IPS-15b (cell line): ENCODE measurements around the gene C2orf66.

Experiments used
- H3K27me3 ChIP-seq: one replicate; pipeline ENCODE4 v1.6.1; 2013; ENCODE audit warnings: low read length; ENCODE audit not compliant: control insufficient read depth, insufficient read depth
- H3K36me3 ChIP-seq: one replicate; pipeline ENCODE4 v1.6.1; 2013; ENCODE audit warnings: low read length; ENCODE audit not compliant: control insufficient read depth, insufficient read depth
- H3K4me1 ChIP-seq: one replicate; pipeline ENCODE4 v1.6.1; 2013; ENCODE audit warnings: mild to moderate bottlenecking, low read length; ENCODE audit not compliant: control insufficient read depth, insufficient read depth
- H3K4me3 ChIP-seq: one replicate; pipeline ENCODE4 v1.5.1; 2013; ENCODE audit warnings: low read depth, low read length
- H3K9ac ChIP-seq: one replicate; pipeline ENCODE4 v1.6.1; 2013; ENCODE audit warnings: low read depth, mild to moderate bottlenecking, low read length
- H3K9me3 ChIP-seq: one replicate; pipeline ENCODE4 v1.6.1; 2013; ENCODE audit warnings: mild to moderate bottlenecking, low read length; ENCODE audit not compliant: control insufficient read depth, insufficient read depth

C2orf66 gene

GRCh38 chr2:196809260-196809659 is at the start of gene C2orf66:
C2orf66 (minus strand) TSS chr2:196809355; CDS start chr2:196809336, 19 bp downstream.
- no peaks in the 10 kb centered on the region for H3K36me3 ChIP-seq
- no peaks in the 10 kb centered on the region for H3K4me1 ChIP-seq
- no peaks in the 10 kb centered on the region for H3K9me3 ChIP-seq
- H3K27me3 ChIP-seq = no peaks in the 10 kb centered on the region
- no peak within 1 kb of the TSS for H3K4me3 ChIP-seq
- H3K9ac ChIP-seq = no peak within 1 kb of the TSS

GRCh38 chr2:196854629-196855028 is 45.5 kb upstream of the C2orf66 start:
- Histone ChIP-seq H3K27me3 (no peaks in the 10 kb centered on the region), H3K9ac (no peak overlapping the region), H3K4me3 (no peak overlapping the region), H3K36me3 (no peaks in the 10 kb centered on the region), H3K9me3 (no peaks in the 10 kb centered on the region), H3K4me1 (no peaks in the 10 kb centered on the region)

GRCh38 chr2:196853301-196854087 is 44.3 kb upstream of the C2orf66 start:
- H3K9ac ChIP-seq = no peak overlapping the region
- no peaks in the 10 kb centered on the region for H3K36me3 ChIP-seq
- H3K4me3 ChIP-seq = no peak overlapping the region
- no peaks in the 10 kb centered on the region for H3K9me3 ChIP-seq
- H3K4me1 ChIP-seq = no peaks in the 10 kb centered on the region
- H3K27me3 ChIP-seq = no peaks in the 10 kb centered on the region

GRCh38 chr2:196851088-196851487 is 41.9 kb upstream of the C2orf66 start:
- H3K4me3 ChIP-seq = no peak overlapping the region
- H3K9ac ChIP-seq = no peak overlapping the region
- no peaks in the 10 kb centered on the region for H3K36me3 ChIP-seq
- no peaks in the 10 kb centered on the region for H3K4me1 ChIP-seq
- no peaks in the 10 kb centered on the region for H3K9me3 ChIP-seq
- H3K27me3 ChIP-seq = no peaks in the 10 kb centered on the region

- no peak overlapping the region for H3K9ac ChIP-seq
- no peaks in the 10 kb centered on the region for H3K4me1 ChIP-seq
- no peaks in the 10 kb centered on the region for H3K9me3 ChIP-seq
- H3K27me3 ChIP-seq = no peaks in the 10 kb centered on the region
- H3K36me3 ChIP-seq = no peaks in the 10 kb centered on the region
- H3K4me3 ChIP-seq = no peak overlapping the region
Measured at GRCh38 chr2:196849895-196850294, 40.7 kb upstream of the C2orf66 start.

- no peaks in the 10 kb centered on the region for H3K9me3 ChIP-seq
- H3K27me3 ChIP-seq = no peaks in the 10 kb centered on the region
- no peaks in the 10 kb centered on the region for H3K4me1 ChIP-seq
- H3K4me3 ChIP-seq = no peak overlapping the region
- no peaks in the 10 kb centered on the region for H3K36me3 ChIP-seq
- no peak overlapping the region for H3K9ac ChIP-seq
Measured at GRCh38 chr2:196846295-196846694, 37.1 kb upstream of the C2orf66 start.

- no peak overlapping the region for H3K9ac ChIP-seq
- H3K9me3 ChIP-seq = no peaks in the 10 kb centered on the region
- no peaks in the 10 kb centered on the region for H3K27me3 ChIP-seq
- H3K4me3 ChIP-seq = no peak overlapping the region
- no peaks in the 10 kb centered on the region for H3K36me3 ChIP-seq
- no peaks in the 10 kb centered on the region for H3K4me1 ChIP-seq
Measured at GRCh38 chr2:196845371-196845770, 36.2 kb upstream of the C2orf66 start.

GRCh38 chr2:196840171-196840570 is 31.0 kb upstream of the C2orf66 start:
- H3K9me3 ChIP-seq = no peaks in the 10 kb centered on the region
- H3K36me3 ChIP-seq = no peaks in the 10 kb centered on the region
- no peak overlapping the region for H3K4me3 ChIP-seq
- no peaks in the 10 kb centered on the region for H3K4me1 ChIP-seq
- no peaks in the 10 kb centered on the region for H3K27me3 ChIP-seq
- H3K9ac ChIP-seq = no peak overlapping the region

GRCh38 chr2:196839574-196839973 is 30.4 kb upstream of the C2orf66 start:
- Histone ChIP-seq H3K9ac (no peak overlapping the region), H3K36me3 (no peaks in the 10 kb centered on the region), H3K27me3 (no peaks in the 10 kb centered on the region), H3K4me1 (no peaks in the 10 kb centered on the region), H3K9me3 (no peaks in the 10 kb centered on the region), H3K4me3 (no peak overlapping the region)

GRCh38 chr2:196836440-196836839 is 27.3 kb upstream of the C2orf66 start:
- Histone ChIP-seq H3K27me3 (no peaks in the 10 kb centered on the region), H3K4me3 (no peak overlapping the region), H3K36me3 (no peaks in the 10 kb centered on the region), H3K4me1 (no peaks in the 10 kb centered on the region), H3K9me3 (no peaks in the 10 kb centered on the region), H3K9ac (no peak overlapping the region)

- no peak overlapping the region for H3K9ac ChIP-seq
- no peak overlapping the region for H3K4me3 ChIP-seq
- no peaks in the 10 kb centered on the region for H3K9me3 ChIP-seq
- H3K36me3 ChIP-seq = no peaks in the 10 kb centered on the region
- H3K4me1 ChIP-seq = no peaks in the 10 kb centered on the region
- H3K27me3 ChIP-seq = no peaks in the 10 kb centered on the region
Measured at GRCh38 chr2:196830701-196831100, 21.5 kb upstream of the C2orf66 start.

- no peak overlapping the region for H3K4me3 ChIP-seq
- H3K36me3 ChIP-seq = no peaks in the 10 kb centered on the region
- H3K9ac ChIP-seq = no peak overlapping the region
- no peaks in the 10 kb centered on the region for H3K27me3 ChIP-seq
- no peaks in the 10 kb centered on the region for H3K4me1 ChIP-seq
- no peaks in the 10 kb centered on the region for H3K9me3 ChIP-seq
Measured at GRCh38 chr2:196827356-196827755, 18.2 kb upstream of the C2orf66 start.
